ENCODE measurements around the gene KAT6B.
"Not testable (repeated sequence)": the region's sequence is repeated elsewhere in the genome, so short reads cannot be mapped to it uniquely, and the experiment has no call there.

KAT6B gene

GRCh38 chr10:75043256-75044131 lies 217.1 kb downstream of the KAT6B start:
- FAIRE-seq = no peak

GRCh38 chr10:75048669-75049098 lies 222.3 kb downstream of the KAT6B start:
- no peak for FAIRE-seq

GRCh38 chr10:75049316-75050148 lies 223.1 kb downstream of the KAT6B start:
- FAIRE-seq = no peak

- FAIRE-seq = no peak
Observed at GRCh38 chr10:75050149-75050919, 223.9 kb downstream of the KAT6B start.

- no peak for FAIRE-seq
Observed at GRCh38 chr10:75051308-75051707, 224.9 kb downstream of the KAT6B start.

- not testable (repeated sequence) for FAIRE-seq
Observed at GRCh38 chr10:75055896-75056406, 229.6 kb downstream of the KAT6B start.

GRCh38 chr10:75057680-75058079 lies 231.3 kb downstream of the KAT6B start:
- FAIRE-seq = no peak

GRCh38 chr10:75058161-75058560 lies 231.8 kb downstream of the KAT6B start:
- FAIRE-seq = no peak

GRCh38 chr10:75061709-75062505 lies 235.5 kb downstream of the KAT6B start:
- no peak for FAIRE-seq

GRCh38 chr10:75062506-75063299 lies 236.3 kb downstream of the KAT6B start:
- FAIRE-seq = no peak

- FAIRE-seq = no peak
Observed at GRCh38 chr10:75063461-75064230, 237.2 kb downstream of the KAT6B start.

- no peak for FAIRE-seq
Observed at GRCh38 chr10:75065076-75065475, 238.7 kb downstream of the KAT6B start.

GRCh38 chr10:75066271-75066670 lies 239.9 kb downstream of the KAT6B start:
- no peak for FAIRE-seq

GRCh38 chr10:75067272-75067671 lies 240.9 kb downstream of the KAT6B start:
- FAIRE-seq = no peak

GRCh38 chr10:75068523-75068922 lies 242.1 kb downstream of the KAT6B start:
- FAIRE-seq = no peak

- no peak for FAIRE-seq
Observed at GRCh38 chr10:75070476-75070875, 244.1 kb downstream of the KAT6B start.

- no peak for FAIRE-seq
Observed at GRCh38 chr10:75070961-75071428, 244.6 kb downstream of the KAT6B start.

GRCh38 chr10:75071756-75072155 lies 245.4 kb downstream of the KAT6B start:
- no peak for FAIRE-seq

- no peak for FAIRE-seq
Observed at GRCh38 chr10:75072727-75073126, 246.3 kb downstream of the KAT6B start.

- no peak for FAIRE-seq
Observed at GRCh38 chr10:75073442-75073841, 247.0 kb downstream of the KAT6B start.
